ENCODE measurements around the gene ATP2A1.
A peak's percentile ranks its signal among the peaks of the same experiment; 100 is the strongest.

ATP2A1 gene

GRCh38 chr16:28950648-28951409 lies 72.5 kb downstream of the ATP2A1 start, which contains the start of gene NFATC2IP:
Gene NFATC2IP, plus strand, starts transcription at chr16:28950937. Its CDS starts 75 bp downstream, at chr16:28951012.
- no peaks in the 10 kb centered on the region for H4K20me1 ChIP-seq (ENCODE audit: insufficient read depth, low read length)
- H3K27me3 ChIP-seq (ENCODE audit: insufficient read depth, low read length): no peaks in the 10 kb centered on the region
- no peak within 1 kb of the TSS for H3K27ac ChIP-seq (ENCODE audit: low read depth, low read length, poor library complexity, severe bottlenecking)
- no peaks in the 10 kb centered on the region for H3K9me2 ChIP-seq (ENCODE audit: low read depth, low read length)
- H3K9ac ChIP-seq (ENCODE audit: low read length): peak within 1 kb of the TSS; percentile 90
- H2AFZ ChIP-seq (ENCODE audit: low read length): peak within 1 kb of the TSS; percentile 9; the same call in 1 of the 2 replicates
- H3K79me2 ChIP-seq (ENCODE audit: insufficient read depth, low read length): peaks cover 15% of the 10 kb centered on the region
- H3K4me3 ChIP-seq (ENCODE audit: low read depth, low read length, poor library complexity, severe bottlenecking): peak within 1 kb of the TSS; percentile 82
- peak within 1 kb of the TSS; percentile 84 for H3K4me2 ChIP-seq (ENCODE audit: low read length)
- TF ChIP-seq EZH2 (IDR thresholded peaks at IDR 0.05; ENCODE audit: borderline replicate concordance, low read length) (no peak), CTCF (IDR thresholded peaks at IDR 0.05; ENCODE audit: low read length) (no peak)
- peaks cover 19% of the 10 kb centered on the region for H3K4me1 ChIP-seq (ENCODE audit: insufficient read depth, low read length, severe bottlenecking)
- H3K36me3 ChIP-seq (ENCODE audit: insufficient read depth, low read length): peaks cover 38% of the 10 kb centered on the region
- 0 out of 2 replicates have a peak, but pooled peaks cover 3% of the 10 kb centered on the region for H3F3A ChIP-seq (ENCODE audit: insufficient read depth, low read length)
- no peaks in the 10 kb centered on the region for H3K9me3 ChIP-seq (ENCODE audit: low read length)

- no peaks in the 10 kb centered on the region for H3K27me3 ChIP-seq (ENCODE audit: insufficient read depth, low read length)
- H3K27ac ChIP-seq (ENCODE audit: low read depth, low read length, poor library complexity, severe bottlenecking): no peak overlapping the region
- no peaks in the 10 kb centered on the region for H3K9me2 ChIP-seq (ENCODE audit: low read depth, low read length)
- peak overlapping the region; percentile 82 for H3K4me3 ChIP-seq (ENCODE audit: low read depth, low read length, poor library complexity, severe bottlenecking)
- H3K79me2 ChIP-seq (ENCODE audit: insufficient read depth, low read length): peaks cover 15% of the 10 kb centered on the region
- H3F3A ChIP-seq (ENCODE audit: insufficient read depth, low read length): 0 out of 2 replicates have a peak, but pooled peaks cover 3% of the 10 kb centered on the region
- peaks cover 45% of the 10 kb centered on the region for H3K36me3 ChIP-seq (ENCODE audit: insufficient read depth, low read length)
- H3K9me3 ChIP-seq (ENCODE audit: low read length): no peaks in the 10 kb centered on the region
- H3K4me2 ChIP-seq (ENCODE audit: low read length): peak overlapping the region; percentile 82
- H3K9ac ChIP-seq (ENCODE audit: low read length): peak overlapping the region; percentile 90
- TF ChIP-seq CTCF (IDR thresholded peaks at IDR 0.05; ENCODE audit: low read length): no peak
- no peak for TF ChIP-seq EZH2 (IDR thresholded peaks at IDR 0.05; ENCODE audit: borderline replicate concordance, low read length)
- no peak overlapping the region for H2AFZ ChIP-seq (ENCODE audit: low read length)
- no peaks in the 10 kb centered on the region for H4K20me1 ChIP-seq (ENCODE audit: insufficient read depth, low read length)
- peaks cover 17% of the 10 kb centered on the region for H3K4me1 ChIP-seq (ENCODE audit: insufficient read depth, low read length, severe bottlenecking)
Measured at GRCh38 chr16:28951410-28951943, 73.2 kb downstream of the ATP2A1 start.
